22Rv1 (cell line): Measurements from ENCODE around the gene RNU6-9.
A peak's percentile ranks its signal among the peaks of the same experiment; 100 is the strongest.

ENCODE experiments used
- H3K27ac ChIP-seq: fragments of 450-650 bp; 2 replicates; pipeline ENCODE4 v1.5.1; 2017
- ZFX ChIP-seq: fragments of 450-650 bp; IDR thresholded peaks from 2 replicates; pipeline ENCODE4 v1.6.1; 2017; ENCODE audit warnings: antibody characterized with exemption, borderline replicate concordance
- TF ChIP-seq, protein P1 (sequence below): fragments of 450-650 bp; IDR thresholded peaks from 2 replicates; pipeline ENCODE4 v1.5.1; 2017; ENCODE audit warnings: mild to moderate bottlenecking

The RNU6-9 gene

DNA sequence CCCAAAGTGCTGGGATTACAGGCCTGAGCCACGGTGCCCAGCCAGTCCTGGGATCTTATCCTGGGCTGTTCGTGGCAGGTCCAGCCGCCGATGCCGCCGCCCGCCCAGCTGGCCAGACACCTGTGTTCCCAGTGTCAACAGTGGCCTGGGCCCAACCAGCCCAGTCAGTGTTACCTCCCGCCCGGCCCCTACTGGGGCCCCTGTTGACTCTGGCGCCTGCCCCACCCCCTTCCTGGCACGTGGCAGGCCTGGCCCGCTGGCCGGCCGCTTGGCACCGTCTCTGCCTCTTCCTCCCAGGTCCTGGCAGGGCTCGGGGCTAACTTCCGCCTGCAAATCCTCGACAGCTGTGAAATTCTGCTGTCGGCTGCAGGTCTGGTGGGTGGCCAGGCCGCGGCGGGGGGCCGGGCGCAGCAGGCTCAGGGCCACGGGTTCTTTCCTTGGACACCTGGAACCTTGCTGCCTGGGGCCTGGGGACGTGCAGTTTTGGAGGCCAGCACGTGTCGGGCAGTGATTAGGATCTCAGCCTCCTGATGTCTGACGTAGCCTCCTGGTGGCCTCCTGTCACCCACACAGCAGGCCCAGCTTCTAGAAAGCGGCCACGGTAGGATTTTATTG is 41.7 kb downstream of the RNU6-9 start:
- TF ChIP-seq, protein P1, sequence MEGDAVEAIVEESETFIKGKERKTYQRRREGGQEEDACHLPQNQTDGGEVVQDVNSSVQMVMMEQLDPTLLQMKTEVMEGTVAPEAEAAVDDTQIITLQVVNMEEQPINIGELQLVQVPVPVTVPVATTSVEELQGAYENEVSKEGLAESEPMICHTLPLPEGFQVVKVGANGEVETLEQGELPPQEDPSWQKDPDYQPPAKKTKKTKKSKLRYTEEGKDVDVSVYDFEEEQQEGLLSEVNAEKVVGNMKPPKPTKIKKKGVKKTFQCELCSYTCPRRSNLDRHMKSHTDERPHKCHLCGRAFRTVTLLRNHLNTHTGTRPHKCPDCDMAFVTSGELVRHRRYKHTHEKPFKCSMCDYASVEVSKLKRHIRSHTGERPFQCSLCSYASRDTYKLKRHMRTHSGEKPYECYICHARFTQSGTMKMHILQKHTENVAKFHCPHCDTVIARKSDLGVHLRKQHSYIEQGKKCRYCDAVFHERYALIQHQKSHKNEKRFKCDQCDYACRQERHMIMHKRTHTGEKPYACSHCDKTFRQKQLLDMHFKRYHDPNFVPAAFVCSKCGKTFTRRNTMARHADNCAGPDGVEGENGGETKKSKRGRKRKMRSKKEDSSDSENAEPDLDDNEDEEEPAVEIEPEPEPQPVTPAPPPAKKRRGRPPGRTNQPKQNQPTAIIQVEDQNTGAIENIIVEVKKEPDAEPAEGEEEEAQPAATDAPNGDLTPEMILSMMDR, result no peak
- no peak for TF ChIP-seq ZFX
- H3K27ac ChIP-seq, result peak overlapping the region; percentile 53

DNA sequence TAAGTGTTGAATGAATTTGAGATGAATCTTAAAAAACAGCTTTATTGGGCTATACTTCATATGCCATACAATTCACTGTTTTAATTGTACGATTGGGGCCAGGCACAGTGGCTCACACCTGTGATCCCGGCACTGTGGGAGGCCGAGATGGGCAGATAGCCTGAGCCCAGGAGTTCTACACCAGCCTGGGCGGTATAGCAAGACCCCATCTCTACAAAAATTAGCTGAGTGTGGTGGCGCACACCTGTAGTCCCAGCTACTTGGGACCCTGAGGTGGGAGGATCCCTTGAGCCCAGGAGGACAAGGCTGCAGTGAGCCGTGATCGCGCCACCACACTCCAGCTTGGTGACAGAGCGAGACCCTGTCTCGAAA is 42.9 kb downstream of the RNU6-9 start:
- TF ChIP-seq, protein P1, result no peak
- no peak for TF ChIP-seq ZFX
- no peak overlapping the region for H3K27ac ChIP-seq

DNA sequence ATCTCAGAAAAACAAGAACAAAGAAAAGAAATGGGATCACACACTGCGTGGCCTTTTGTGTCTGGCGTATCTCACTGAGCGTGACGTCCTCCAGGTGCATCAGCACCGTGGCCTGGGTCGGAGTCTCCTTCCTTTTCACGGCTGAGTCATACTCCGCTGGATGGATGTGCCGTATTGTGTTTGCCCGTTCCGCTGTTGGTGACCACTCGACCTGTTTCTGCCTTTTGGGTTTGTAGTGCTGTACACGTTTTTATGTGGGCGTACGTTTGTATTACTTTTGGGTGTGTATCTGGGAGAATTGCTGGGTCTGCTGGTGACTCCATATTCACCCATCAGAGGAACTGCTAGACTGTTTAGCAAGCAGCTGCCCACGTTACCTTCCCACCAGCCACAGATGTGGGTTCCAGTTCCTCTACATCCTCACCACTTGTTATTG is 44.0 kb downstream of the RNU6-9 start:
- TF ChIP-seq, protein P1, result no peak
- TF ChIP-seq ZFX, result no peak
- H3K27ac ChIP-seq, result no peak overlapping the region

DNA sequence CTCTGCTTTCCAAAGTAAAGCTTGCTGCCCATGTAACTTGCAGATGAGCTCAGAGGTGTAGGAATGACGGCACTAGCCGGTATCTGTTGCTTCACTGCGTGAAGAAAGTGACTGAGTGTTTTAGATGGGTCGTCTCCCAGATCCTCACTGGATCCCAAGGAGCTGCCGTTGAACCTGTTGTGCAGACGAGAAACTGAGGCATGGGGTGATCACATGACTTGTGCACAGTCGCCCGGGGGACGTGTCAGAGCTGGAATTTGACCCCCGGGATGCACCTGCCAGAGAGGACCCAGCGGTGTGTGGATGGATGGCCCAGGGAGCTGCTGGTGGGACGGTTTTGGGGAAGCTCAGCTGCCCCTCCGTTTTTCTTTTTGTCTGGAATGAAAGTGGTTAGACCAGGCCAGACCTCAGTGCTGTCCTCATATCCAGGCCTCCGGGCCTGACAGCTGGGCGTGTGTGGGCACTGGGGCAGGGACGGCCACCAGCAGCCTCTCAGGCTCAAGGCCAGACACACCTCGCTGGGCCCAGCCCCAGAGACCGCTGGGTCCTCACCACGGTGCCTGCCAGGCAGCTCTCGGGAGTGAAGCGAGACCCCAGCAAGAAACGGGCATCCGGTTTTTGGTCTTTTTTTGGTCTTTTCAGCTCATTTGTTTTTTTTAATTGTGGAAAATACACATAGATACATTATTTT is 45.1 kb downstream of the RNU6-9 start:
- TF ChIP-seq ZFX, result no peak
- TF ChIP-seq, protein P1, result no peak

DNA sequence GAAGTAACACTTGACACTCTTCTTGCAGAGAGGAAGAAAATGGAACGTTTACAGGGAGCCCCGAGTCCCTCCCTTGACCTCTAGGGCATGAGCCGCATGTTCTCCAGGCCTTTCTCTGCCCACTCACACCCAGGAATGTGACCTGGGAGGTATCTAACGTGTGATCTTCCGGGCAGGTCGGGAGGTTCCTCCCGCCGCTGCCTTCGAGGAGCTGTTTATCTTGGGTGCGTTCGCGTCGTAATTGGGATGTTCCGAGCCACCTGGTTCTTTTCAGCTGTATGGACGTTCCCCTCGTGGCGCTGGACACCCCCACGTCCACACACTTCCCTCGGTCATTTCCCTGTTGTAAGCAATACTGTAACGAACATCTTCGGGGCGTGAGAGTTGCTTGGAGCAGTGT is 46.2 kb downstream of the RNU6-9 start:
- TF ChIP-seq, protein P1, result no peak
- TF ChIP-seq ZFX, result no peak

More for the DNA sequence above, 45.1 kb downstream of the RNU6-9 start:
- no peak overlapping the region for H3K27ac ChIP-seq

DNA sequence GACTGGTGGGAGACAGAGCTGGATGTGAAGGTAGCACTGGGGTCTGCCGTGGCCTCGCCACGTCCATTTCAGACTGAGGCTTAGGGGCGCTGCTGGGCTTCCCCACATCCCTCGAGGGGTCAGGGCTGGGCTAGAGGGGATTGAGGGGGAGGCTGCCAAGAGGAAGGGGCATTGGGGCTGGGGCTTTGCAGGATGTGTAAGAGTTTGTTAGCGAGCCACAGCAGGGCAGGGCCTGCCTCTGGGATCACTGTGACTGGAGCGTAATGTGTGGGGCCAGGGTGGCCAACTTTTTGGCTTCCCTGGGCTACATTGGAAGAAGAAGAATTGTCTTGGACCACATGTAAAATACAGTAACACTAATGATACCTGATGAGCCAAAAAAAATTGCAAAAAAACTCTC is 46.6 kb downstream of the RNU6-9 start:
- H3K27ac ChIP-seq, result no peak overlapping the region
- TF ChIP-seq, protein P1, result no peak
- TF ChIP-seq ZFX, result no peak

More for the DNA sequence above, 46.2 kb downstream of the RNU6-9 start:
- H3K27ac ChIP-seq, result no peak overlapping the region

DNA sequence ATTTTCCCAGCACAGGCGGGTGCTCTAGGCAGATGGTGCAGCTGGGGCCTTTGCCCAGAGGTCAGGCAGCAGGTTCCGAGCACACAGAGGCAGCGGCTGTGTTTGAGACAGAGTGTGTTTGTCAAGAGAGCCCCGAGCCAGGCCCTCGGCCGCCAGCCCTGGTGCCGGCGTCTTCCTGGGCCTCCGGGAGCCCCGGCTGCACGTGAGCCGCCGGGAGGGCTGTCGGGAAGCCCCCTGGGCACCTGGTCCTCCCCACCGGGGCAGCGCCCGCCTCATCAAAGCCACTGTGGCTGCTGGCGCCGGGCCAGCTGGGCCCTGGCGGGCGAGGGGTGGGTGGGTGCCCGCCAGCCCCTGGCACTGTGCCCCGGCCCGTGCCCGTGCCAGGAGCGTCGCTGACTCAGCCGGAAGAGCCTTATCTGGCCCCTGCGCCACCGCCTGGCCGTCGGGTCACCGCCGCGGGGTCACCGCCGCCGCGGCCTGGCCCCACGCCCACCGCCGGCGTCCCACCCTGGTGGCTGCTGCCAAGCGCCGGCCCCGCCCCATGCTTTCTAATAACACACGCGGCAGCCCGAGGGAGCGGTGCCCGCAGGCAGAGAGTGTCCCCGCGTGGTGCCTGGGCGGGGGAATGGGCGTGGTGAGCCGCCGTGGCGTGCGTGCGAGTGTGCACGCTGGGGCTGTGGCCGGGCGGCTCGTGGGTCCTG is 47.5 kb downstream of the RNU6-9 start:
- peak overlapping the region; percentile 46 for H3K27ac ChIP-seq

More for the DNA sequence above, 47.5 kb downstream of the RNU6-9 start:
- TF ChIP-seq, protein P1, result peak; percentile 28; the same call in 1 of the 2 replicates
- no peak for TF ChIP-seq ZFX
